Activated naive CD8-positive, alpha-beta T cell treated with anti-CD3 and anti-CD28 coated beads, Interleukin-2, amount 10 ng/mL, durations not matched to agents 7 days and 5 days (primary cell): ENCODE measurements around the gene SNX1. TPM values are rescaled to one million over a fixed set of nuclear protein-coding genes. Genes with fewer than 3 reads are reported as not detected.

ENCODE experiments used
- ATAC-seq: fragments of 150-1000 bp; cut with Tn5 transposase; one replicate; pipeline ENCODE4 v1.10.0; 2021; ENCODE audit warnings: low read depth, moderate library complexity
- POLR2A ChIA-PET: fragments of 350-600 bp; sonication (Branson Sonifier 250); formaldehyde crosslinking; loops from one replicate; lab custom pipeline; 2021; ENCODE audit warnings: antibody characterized with exemption; lab: Charles Lee
- DNase-seq: peaks from one replicate; pipeline ENCODE4 v3.0.0; 2021
- H3K27ac Mint-ChIP-seq: one replicate; pipeline ENCODE4 v1.8.0; 2022; ENCODE audit warnings: mild to moderate bottlenecking, mixed read lengths
- H3K27me3 Mint-ChIP-seq: one replicate; pipeline ENCODE4 v1.8.0; 2022; ENCODE audit warnings: mild to moderate bottlenecking, moderate library complexity, mixed read lengths
- H3K36me3 Mint-ChIP-seq: one replicate; pipeline ENCODE4 v1.8.0; 2021; ENCODE audit warnings: mild to moderate bottlenecking, mixed read lengths
- H3K4me1 Mint-ChIP-seq: one replicate; pipeline ENCODE4 v1.8.0; 2021; ENCODE audit warnings: mixed read lengths
- H3K4me3 Mint-ChIP-seq: one replicate; pipeline ENCODE4 v1.8.0; 2022; ENCODE audit warnings: mild to moderate bottlenecking, moderate library complexity, mixed read lengths
- H3K9me3 Mint-ChIP-seq: one replicate; pipeline ENCODE4 v1.8.0; 2021; ENCODE audit warnings: mixed read lengths
- total RNA-seq, 2 experiments: library from RNA; stranded (reverse); gene quantifications; one replicate each; pipeline ENCODE4 v1.2.3, GENCODE V29; 2021

SNX1 gene
- total RNA-seq, 2 experiments from 2014 or later, result 119 to 126 TPM

DNA sequence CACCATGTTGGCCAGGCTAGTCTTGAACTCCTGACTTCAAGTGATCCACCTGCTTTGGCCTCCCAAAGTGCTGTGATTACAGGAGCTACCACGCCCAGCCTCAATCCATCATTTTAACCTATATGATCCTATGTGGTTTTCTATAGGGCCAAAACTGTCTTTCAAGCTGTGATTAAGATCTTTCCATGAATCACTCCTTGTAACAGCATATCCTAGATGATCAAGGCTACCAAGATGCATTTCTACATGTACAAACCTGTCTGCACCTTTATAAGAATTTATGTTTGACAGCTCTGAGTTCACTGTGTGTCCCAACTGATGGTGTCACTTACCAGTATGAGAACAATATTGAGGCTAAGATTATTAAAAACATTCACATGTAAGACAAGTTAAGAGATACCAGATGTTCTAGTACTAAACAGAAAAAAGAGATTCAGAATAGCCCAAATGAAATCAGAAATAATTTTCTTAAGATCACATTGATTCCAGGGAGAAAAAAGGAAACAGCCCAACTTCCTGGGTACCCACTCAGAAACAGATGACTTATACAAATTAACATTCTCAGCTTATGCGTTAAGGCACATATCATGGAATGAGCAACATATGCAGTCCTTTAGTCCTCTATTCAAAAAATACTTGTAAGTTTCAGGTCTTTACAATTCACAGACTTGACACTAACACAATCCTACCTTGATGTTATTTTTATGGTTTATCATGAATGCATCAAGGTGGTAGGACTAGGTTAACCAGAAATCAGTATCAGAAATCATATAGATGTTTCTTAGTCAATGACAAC is 91.8 kb downstream of the SNX1 start:
- DNase-seq (no peak), ATAC-seq (no peak)
- no peak overlapping the region for H3K27ac Mint-ChIP-seq
- no peaks in the 10 kb centered on the region for H3K9me3 Mint-ChIP-seq
- H3K36me3 Mint-ChIP-seq, result peaks cover 20% of the 10 kb centered on the region
- H3K4me3 Mint-ChIP-seq, result no peak overlapping the region
- no peaks in the 10 kb centered on the region for H3K27me3 Mint-ChIP-seq
- H3K4me1 Mint-ChIP-seq, result peaks cover 2% of the 10 kb centered on the region
- POLR2A ChIA-PET, result no interaction called here

Other genes with a start within 250 kb of the SNX1 start
- 10 to 100 TPM; 13.4 to 17.6 TPM for gene DAPK2, start 49.5 kb upstream of the SNX1 start, total RNA-seq
- gene CIAO2A, start 2.1 kb upstream of the SNX1 start, total RNA-seq, result 10 to 100 TPM; 57.6 to 61.5 TPM
- gene SNX22, start 55.7 kb downstream of the SNX1 start, total RNA-seq, result 1 to 10 TPM in 1 of 2 experiments, under 1 TPM in 1; 0.80 to 1.1 TPM
- 100 to 1,000 TPM; 225 to 227 TPM for gene PPIB, start 67.0 kb downstream of the SNX1 start, total RNA-seq